RCC 7860 (cell line): ENCODE data around the gene FN3K.

ENCODE experiments used
- DNase-seq: peaks from one replicate; pipeline ENCODE4 v3.0.0-alpha.2; 2015; ENCODE audit warnings: low spot score
- FAIRE-seq: peaks from 2 replicates; lab custom pipeline; 2012; peaks lifted over from hg19 to GRCh38; lab: Jason Lieb, UNC

The FN3K gene

GRCh38 chr17:82791532-82791931, 56.1 kb downstream of the FN3K start:
- peak; percentile 42 for FAIRE-seq
- peak; percentile 87 for DNase-seq

GRCh38 chr17:82793974-82794630, 58.7 kb downstream of the FN3K start:
- DNase-seq (no peak), FAIRE-seq (no peak)

- FAIRE-seq (no peak), DNase-seq (no peak)
Measured at GRCh38 chr17:82794781-82795482, 59.5 kb downstream of the FN3K start.

- DNase-seq: no peak
- no peak for FAIRE-seq
Measured at GRCh38 chr17:82795615-82796014, 60.2 kb downstream of the FN3K start.

- no peak for FAIRE-seq
- DNase-seq: no peak
Measured at GRCh38 chr17:82797061-82797460, 61.6 kb downstream of the FN3K start.

- no peak for DNase-seq
- no peak for FAIRE-seq
Measured at GRCh38 chr17:82798752-82799151, 63.3 kb downstream of the FN3K start.

GRCh38 chr17:82799591-82799990, 64.2 kb downstream of the FN3K start:
- no peak for FAIRE-seq

More at GRCh38 chr17:82799591-82799990, 64.2 kb downstream of the FN3K start:
- DNase-seq: no peak
